ENCODE measurements around the gene NUDC. TPM values are rescaled to one million over a fixed set of nuclear protein-coding genes. Genes with fewer than 3 reads are reported as not detected.
"Not testable (repeated sequence)": the region's sequence is repeated elsewhere in the genome, so short reads cannot be mapped to it uniquely, and the experiment has no call there.

Gene NUDC
- total RNA-seq, 4 donors from 2014 or later, result 34.1 to 65.2 (median 46.5) TPM

GRCh38 chr1:26941311-26941710, 19.8 kb downstream of the NUDC start:
- H3K27me3 ChIP-seq, result no peaks in the 10 kb centered on the region
- no peak overlapping the region for H3K27ac ChIP-seq
- TF ChIP-seq EP300 (IDR thresholded peaks at IDR 0.05) (no peak), CTCF (IDR thresholded peaks at IDR 0.05) (no peak), POLR2AphosphoS5 (IDR thresholded peaks at IDR 0.05) (no peak), POLR2A (IDR thresholded peaks at IDR 0.05) (no peak)
- DNase-seq (ENCODE audit: low spot score in 2 of 2), result no peak
- no peaks in the 10 kb centered on the region for H3K9me3 ChIP-seq
- no peaks in the 10 kb centered on the region for H3K4me1 ChIP-seq
- peaks cover 68% of the 10 kb centered on the region for H3K36me3 ChIP-seq
- WGBS, result 98% methylated on average over 9 of the region's 10 CpGs
- no peak overlapping the region for H3K4me3 ChIP-seq

- no peaks in the 10 kb centered on the region for H3K9me3 ChIP-seq
- H3K4me1 ChIP-seq, result no peaks in the 10 kb centered on the region
- H3K27me3 ChIP-seq, result no peaks in the 10 kb centered on the region
- H3K27ac ChIP-seq, result no peak overlapping the region
- WGBS, result 90% methylated on average over 12 of the region's 12 CpGs
- no peak overlapping the region for H3K4me3 ChIP-seq
- no peak for DNase-seq (ENCODE audit: low spot score in 2 of 2)
- peaks cover 66% of the 10 kb centered on the region for H3K36me3 ChIP-seq
- TF ChIP-seq CTCF (IDR thresholded peaks at IDR 0.05), result no peak
- TF ChIP-seq POLR2AphosphoS5 (IDR thresholded peaks at IDR 0.05), result no peak
- TF ChIP-seq EP300 (IDR thresholded peaks at IDR 0.05), result no peak
- TF ChIP-seq POLR2A (IDR thresholded peaks at IDR 0.05), result no peak
Measured at GRCh38 chr1:26942656-26943055, 21.1 kb downstream of the NUDC start.

GRCh38 chr1:26945138-26945537, 23.6 kb downstream of the NUDC start:
- no peaks in the 10 kb centered on the region for H3K9me3 ChIP-seq
- DNase-seq (ENCODE audit: low spot score in 2 of 2), result no peak
- H3K27ac ChIP-seq, result no peak overlapping the region
- 63% methylated on average over 2 of the region's 2 CpGs for WGBS
- H3K4me3 ChIP-seq, result no peak overlapping the region
- H3K27me3 ChIP-seq, result no peaks in the 10 kb centered on the region
- H3K36me3 ChIP-seq, result peaks cover 68% of the 10 kb centered on the region
- no peaks in the 10 kb centered on the region for H3K4me1 ChIP-seq
- no peak for TF ChIP-seq POLR2A (IDR thresholded peaks at IDR 0.05)
- no peak for TF ChIP-seq EP300 (IDR thresholded peaks at IDR 0.05)
- no peak for TF ChIP-seq POLR2AphosphoS5 (IDR thresholded peaks at IDR 0.05)
- no peak for TF ChIP-seq CTCF (IDR thresholded peaks at IDR 0.05)

GRCh38 chr1:26945728-26946127, 24.2 kb downstream of the NUDC start:
- no peak for DNase-seq (ENCODE audit: low spot score in 2 of 2)
- Histone ChIP-seq H3K4me3 (no peak overlapping the region), H3K36me3 (peaks cover 73% of the 10 kb centered on the region), H3K4me1 (no peaks in the 10 kb centered on the region), H3K27me3 (no peaks in the 10 kb centered on the region), H3K27ac (no peak overlapping the region), H3K9me3 (no peaks in the 10 kb centered on the region)
- TF ChIP-seq CTCF (IDR thresholded peaks at IDR 0.05) (no peak), POLR2A (IDR thresholded peaks at IDR 0.05) (no peak), EP300 (IDR thresholded peaks at IDR 0.05) (no peak), POLR2AphosphoS5 (IDR thresholded peaks at IDR 0.05) (no peak)
- 69% methylated on average over 8 of the region's 8 CpGs for WGBS

GRCh38 chr1:26946270-26946669, 24.7 kb downstream of the NUDC start:
- Histone ChIP-seq H3K27me3 (no peaks in the 10 kb centered on the region), H3K36me3 (peaks cover 73% of the 10 kb centered on the region), H3K4me3 (no peak overlapping the region), H3K9me3 (no peaks in the 10 kb centered on the region), H3K4me1 (no peaks in the 10 kb centered on the region), H3K27ac (no peak overlapping the region)
- no peak for TF ChIP-seq CTCF (IDR thresholded peaks at IDR 0.05)
- TF ChIP-seq POLR2AphosphoS5 (IDR thresholded peaks at IDR 0.05), result no peak
- no peak for TF ChIP-seq POLR2A (IDR thresholded peaks at IDR 0.05)
- TF ChIP-seq EP300 (IDR thresholded peaks at IDR 0.05), result no peak
- no peak for DNase-seq (ENCODE audit: low spot score in 2 of 2)
- 66% methylated on average over 4 of the region's 4 CpGs for WGBS

- not testable (repeated sequence) for DNase-seq (ENCODE audit: low spot score in 2 of 2); H3K9me3 ChIP-seq; H3K27me3 ChIP-seq; H3K27ac ChIP-seq; H3K4me1 ChIP-seq; H3K4me3 ChIP-seq
- peaks cover 54% of the 10 kb centered on the region for H3K36me3 ChIP-seq
- 91% methylated on average over 16 of the region's 16 CpGs for WGBS
Measured at GRCh38 chr1:26948725-26949057, 27.1 kb downstream of the NUDC start.

Measured in suprapubic skin (tissue), 4 donors.